KMS-11 (cell line): Measurements from ENCODE around the gene B3GALT2.

Source experiments
- H2AFZ ChIP-seq: fragments of 200-600 bp; sonication (generic); 2 replicates; pipeline ENCODE4 v1.6.1; 2016; ENCODE audit warnings: antibody characterized with exemption, mixed run types, low read depth
- H3K27ac ChIP-seq: fragments of 200-600 bp; sonication (generic); 2 replicates; pipeline ENCODE4 v1.6.1; 2016; ENCODE audit warnings: mild to moderate bottlenecking, mixed run types
- H3K27me3 ChIP-seq: fragments of 200-600 bp; sonication (generic); 2 replicates; pipeline ENCODE4 v1.6.1; 2017; ENCODE audit warnings: mild to moderate bottlenecking, low read depth, mixed run types, moderate library complexity; ENCODE audit not compliant: insufficient read depth
- H3K36me3 ChIP-seq: fragments of 200-600 bp; sonication (generic); 2 replicates; pipeline ENCODE4 v1.6.1; 2017; ENCODE audit warnings: mild to moderate bottlenecking, mixed run types; ENCODE audit not compliant: insufficient read depth
- H3K4me1 ChIP-seq: fragments of 200-600 bp; sonication (generic); 2 replicates; pipeline ENCODE4 v1.6.1; 2016; ENCODE audit warnings: mild to moderate bottlenecking, low read depth, mixed run types; ENCODE audit not compliant: poor library complexity, severe bottlenecking
- H3K4me2 ChIP-seq: fragments of 200-600 bp; sonication (generic); 2 replicates; pipeline ENCODE4 v1.7.0; 2016; ENCODE audit warnings: mild to moderate bottlenecking, mixed run types
- H3K4me3 ChIP-seq: fragments of 200-600 bp; sonication (generic); IDR thresholded peaks from 2 replicates; pipeline ENCODE4 v1.6.1; 2017; ENCODE audit warnings: low read depth, low read length, mixed read lengths; ENCODE audit not compliant: insufficient read depth
- H3K79me2 ChIP-seq: fragments of 200-600 bp; sonication (generic); 2 replicates; pipeline ENCODE4 v1.6.1; 2016; ENCODE audit warnings: low read depth, mixed run types; ENCODE audit not compliant: insufficient read depth
- H3K9ac ChIP-seq: fragments of 200-600 bp; sonication (generic); 2 replicates; pipeline ENCODE4 v1.6.1; 2016; ENCODE audit warnings: mild to moderate bottlenecking, mixed run types
- H4K20me1 ChIP-seq: fragments of 200-600 bp; sonication (generic); 2 replicates; pipeline ENCODE4 v1.6.1; 2016; ENCODE audit warnings: mild to moderate bottlenecking, mixed run types; ENCODE audit not compliant: insufficient read depth
- CTCF ChIP-seq: fragments of 200-600 bp; sonication (generic); conservative IDR thresholded peaks from 2 replicates; pipeline ENCODE4 v1.6.1; 2017; ENCODE audit warnings: low read depth, mild to moderate bottlenecking, antibody characterized with exemption, low read length, moderate library complexity, mixed read lengths

The B3GALT2 gene

DNA sequence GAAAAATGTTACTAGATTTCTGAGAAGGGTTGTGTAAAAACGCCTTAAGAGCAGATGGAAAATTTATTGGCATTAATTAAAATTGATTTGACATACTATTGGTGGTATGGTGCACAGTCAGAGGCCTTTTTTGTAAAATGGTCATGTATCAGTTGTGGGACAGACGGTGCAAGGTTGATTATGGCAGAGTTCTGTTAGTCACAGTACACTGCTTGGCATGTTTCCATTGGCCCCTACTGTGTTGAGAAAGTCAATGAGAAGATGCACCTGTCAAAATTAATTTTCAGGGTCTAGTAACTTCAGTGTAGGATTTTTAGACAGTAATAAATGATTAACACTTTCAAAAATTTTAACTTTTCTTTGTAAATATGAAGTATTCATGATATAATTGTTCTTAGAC lies 4.4 kb downstream of the B3GALT2 start:
- Histone ChIP-seq H3K79me2 (peaks cover 12% of the 10 kb centered on the region), H3K9ac (no peak overlapping the region), H3K27ac (no peak overlapping the region), H3K4me2 (no peak overlapping the region), H3K36me3 (no peaks in the 10 kb centered on the region), H3K4me1 (peaks cover 13% of the 10 kb centered on the region), H3K4me3 (no peak overlapping the region), H4K20me1 (no peaks in the 10 kb centered on the region), H3K27me3 (no peaks in the 10 kb centered on the region), H2AFZ (no peak overlapping the region)
- no peak for TF ChIP-seq CTCF

DNA sequence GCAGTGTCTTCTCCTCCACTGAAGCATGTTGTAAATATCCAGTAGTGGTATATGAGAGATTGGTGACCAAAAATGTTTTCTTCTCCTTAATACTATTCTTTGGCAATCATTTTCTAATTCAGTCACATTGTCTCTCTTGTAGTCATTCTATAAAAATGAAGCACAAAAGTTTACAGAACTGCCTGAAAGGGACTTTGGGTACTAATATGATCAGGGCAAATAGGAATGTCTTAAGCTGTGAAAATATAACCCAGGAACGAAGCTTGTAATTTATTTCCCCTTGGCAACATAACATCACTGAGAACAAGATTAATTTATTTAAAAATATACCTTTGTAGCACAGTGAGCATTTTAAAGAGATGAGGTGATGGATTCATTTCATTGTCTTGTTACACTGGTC lies 4.9 kb downstream of the B3GALT2 start:
- H2AFZ ChIP-seq: no peak overlapping the region
- no peaks in the 10 kb centered on the region for H3K36me3 ChIP-seq
- TF ChIP-seq CTCF: no peak
- no peaks in the 10 kb centered on the region for H3K27me3 ChIP-seq
- H3K79me2 ChIP-seq: peaks cover 12% of the 10 kb centered on the region
- H3K9ac ChIP-seq: no peak overlapping the region
- no peak overlapping the region for H3K27ac ChIP-seq
- peaks cover 13% of the 10 kb centered on the region for H3K4me1 ChIP-seq
- H3K4me3 ChIP-seq: no peak overlapping the region
- H4K20me1 ChIP-seq: no peaks in the 10 kb centered on the region
- H3K4me2 ChIP-seq: no peak overlapping the region

GRCh38 chr1:193179094-193179493 lies 7.3 kb downstream of the B3GALT2 start:
- TF ChIP-seq CTCF: no peak
- no peaks in the 10 kb centered on the region for H3K27me3 ChIP-seq
- H4K20me1 ChIP-seq: no peaks in the 10 kb centered on the region
- H3K9ac ChIP-seq: no peak overlapping the region
- no peak overlapping the region for H2AFZ ChIP-seq
- peaks cover 13% of the 10 kb centered on the region for H3K4me1 ChIP-seq
- peaks cover 7% of the 10 kb centered on the region for H3K79me2 ChIP-seq
- no peaks in the 10 kb centered on the region for H3K36me3 ChIP-seq
- no peak overlapping the region for H3K4me3 ChIP-seq
- no peak overlapping the region for H3K4me2 ChIP-seq
- no peak overlapping the region for H3K27ac ChIP-seq

DNA sequence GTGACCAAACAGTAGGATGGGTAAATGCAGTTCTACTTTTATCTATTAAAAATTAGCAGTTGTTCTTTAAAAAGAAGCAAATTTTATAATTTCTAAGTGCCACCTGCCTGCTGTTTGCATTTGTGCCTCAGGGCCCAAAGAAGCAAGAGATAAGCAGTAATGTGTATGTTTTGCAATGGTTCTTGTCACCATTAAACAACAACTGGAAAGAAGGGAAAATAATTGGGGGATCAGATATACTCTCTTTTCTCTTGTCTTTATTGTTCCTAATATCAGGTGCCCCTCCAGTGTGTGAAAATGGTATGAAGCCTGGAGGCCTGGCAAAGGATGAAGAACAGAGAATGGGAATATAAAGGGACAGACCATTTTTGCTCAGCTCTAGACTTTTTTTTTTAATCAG lies 9.6 kb downstream of the B3GALT2 start:
- H3K4me3 ChIP-seq: no peak overlapping the region
- H3K27me3 ChIP-seq: no peaks in the 10 kb centered on the region
- H2AFZ ChIP-seq: no peak overlapping the region
- no peaks in the 10 kb centered on the region for H3K36me3 ChIP-seq
- no peaks in the 10 kb centered on the region for H3K4me1 ChIP-seq
- H3K79me2 ChIP-seq: no peaks in the 10 kb centered on the region; the same call in 1 of the 2 replicates
- no peak for TF ChIP-seq CTCF
- no peak overlapping the region for H3K9ac ChIP-seq
- H3K27ac ChIP-seq: no peak overlapping the region
- H3K4me2 ChIP-seq: no peak overlapping the region
- no peaks in the 10 kb centered on the region for H4K20me1 ChIP-seq

GRCh38 chr1:193176113-193176512 lies 10.3 kb downstream of the B3GALT2 start:
- TF ChIP-seq CTCF: no peak

More at GRCh38 chr1:193176113-193176512, 10.3 kb downstream of the B3GALT2 start:
- H3K36me3 ChIP-seq: no peaks in the 10 kb centered on the region
- no peaks in the 10 kb centered on the region for H3K27me3 ChIP-seq
- no peaks in the 10 kb centered on the region for H3K4me1 ChIP-seq
- H3K4me2 ChIP-seq: no peak overlapping the region
- H3K4me3 ChIP-seq: no peak overlapping the region
- H2AFZ ChIP-seq: no peak overlapping the region
- no peaks in the 10 kb centered on the region; the same call in 1 of the 2 replicates for H3K79me2 ChIP-seq
- no peak overlapping the region for H3K9ac ChIP-seq
- H4K20me1 ChIP-seq: no peaks in the 10 kb centered on the region
- no peak overlapping the region for H3K27ac ChIP-seq
